Neural cell (in vitro differentiated cells): Measurements from ENCODE around the gene GBP5. TPM values are rescaled to one million over a fixed set of nuclear protein-coding genes. Genes with fewer than 3 reads are reported as not detected.

Source experiments
- H2AFZ ChIP-seq: fragments of 200-600, 300-800 bp; sonication (generic), shearing (Covaris generic); 2 replicates; pipeline ENCODE4 v1.6.0; 2014; ENCODE audit warnings: low read depth, mild to moderate bottlenecking, antibody characterized with exemption, low read length, moderate library complexity
- H3F3A ChIP-seq: fragments of 200-600 bp; shearing (Covaris generic); 2 replicates; pipeline ENCODE4 v1.6.1; 2016; ENCODE audit warnings: mild to moderate bottlenecking, moderate library complexity, mixed read lengths, antibody characterized with exemption, low read length; ENCODE audit not compliant: insufficient read depth, poor library complexity, severe bottlenecking
- H3K27ac ChIP-seq: fragments of 200-600, 300-800 bp; sonication (generic), shearing (Covaris generic); 2 replicates; pipeline ENCODE4 v1.5.1; 2014; ENCODE audit warnings: mild to moderate bottlenecking, low read length, moderate library complexity
- H3K27me3 ChIP-seq: fragments of 300-800, 200-600 bp; sonication (generic), shearing (Covaris generic); 2 replicates; pipeline ENCODE4 v1.6.0; 2014; ENCODE audit warnings: mild to moderate bottlenecking, low read depth, low read length, moderate library complexity; ENCODE audit not compliant: insufficient read depth
- H3K36me3 ChIP-seq: fragments of 300-800, 200-600 bp; sonication (generic), shearing (Covaris generic); 2 replicates; pipeline ENCODE4 v1.5.1; 2014; ENCODE audit warnings: mild to moderate bottlenecking, antibody characterized with exemption, low read length, moderate library complexity; ENCODE audit not compliant: insufficient read depth
- H3K4me2 ChIP-seq: fragments of 300-800, 200-600 bp; sonication (generic), shearing (Covaris generic); 2 replicates; pipeline ENCODE4 v1.6.0; 2014; ENCODE audit warnings: mild to moderate bottlenecking, low read length
- H3K4me3 ChIP-seq: fragments of 300-800, 200-600 bp; sonication (generic), shearing (Covaris generic); 2 replicates; pipeline ENCODE4 v1.5.1; 2014; ENCODE audit warnings: mild to moderate bottlenecking, low read length, moderate library complexity
- H3K79me2 ChIP-seq: fragments of 200-600 bp; shearing (Covaris generic); replicated peaks from 2 replicates; pipeline ENCODE4 v1.6.0; 2014; ENCODE audit warnings: mild to moderate bottlenecking, low read length, moderate library complexity; ENCODE audit not compliant: insufficient read depth
- H3K9ac ChIP-seq: fragments of 300-800, 200-600 bp; sonication (generic), shearing (Covaris generic); 2 replicates; pipeline ENCODE4 v1.6.1; 2016; ENCODE audit warnings: mild to moderate bottlenecking, low read length, mixed read lengths
- H3K9me2 ChIP-seq: fragments of 200-600 bp; shearing (Covaris generic); 2 replicates; pipeline ENCODE4 v1.6.1; 2016; ENCODE audit warnings: mild to moderate bottlenecking, low read length, mixed read lengths; ENCODE audit not compliant: insufficient read depth
- H3K9me3 ChIP-seq: fragments of 200-600, 300-800 bp; sonication (generic), shearing (Covaris generic); 2 replicates; pipeline ENCODE4 v1.6.1; 2016; ENCODE audit warnings: mild to moderate bottlenecking, mixed run types, low read length, moderate library complexity, mixed read lengths
- H4K20me1 ChIP-seq: fragments of 200-600 bp; shearing (Covaris generic); 2 replicates; pipeline ENCODE4 v1.6.1; 2016; ENCODE audit warnings: mild to moderate bottlenecking, mixed run types; ENCODE audit not compliant: insufficient read depth
- CTCF ChIP-seq: fragments of 450-650 bp; IDR thresholded peaks from 2 replicates; pipeline ENCODE4 v1.5.1; 2014; ENCODE audit warnings: antibody characterized with exemption, mild to moderate bottlenecking, moderate library complexity; ENCODE audit not compliant: poor library complexity, severe bottlenecking
- EP300 ChIP-seq: fragments of 450-650 bp; conservative IDR thresholded peaks from 2 replicates; pipeline ENCODE4 v1.6.1; 2014; ENCODE audit warnings: antibody characterized with exemption, mild to moderate bottlenecking, moderate library complexity; ENCODE audit not compliant: poor library complexity, severe bottlenecking
- EZH2 ChIP-seq: fragments of 200-600, 300-800 bp; shearing (Covaris generic), sonication (generic); IDR thresholded peaks from 2 replicates; pipeline ENCODE4 v1.6.1; 2014; ENCODE audit warnings: antibody characterized with exemption, low read length, borderline replicate concordance, mild to moderate bottlenecking; ENCODE audit not compliant: insufficient read depth, poor library complexity, severe bottlenecking
- MXI1 ChIP-seq: fragments of 450-650 bp; conservative IDR thresholded peaks from 2 replicates; pipeline ENCODE4 v1.6.1; 2014; ENCODE audit warnings: antibody characterized with exemption, mild to moderate bottlenecking; ENCODE audit not compliant: poor library complexity, severe bottlenecking
- POLR2AphosphoS5 ChIP-seq: IDR thresholded peaks from 2 replicates; pipeline ENCODE4 v1.6.1; 2012
- RAD21 ChIP-seq: fragments of 450-650 bp; conservative IDR thresholded peaks from 2 replicates; pipeline ENCODE4 v1.6.1; 2014; ENCODE audit warnings: antibody characterized with exemption, mild to moderate bottlenecking, moderate library complexity
- SMC3 ChIP-seq: fragments of 450-650 bp; conservative IDR thresholded peaks from 2 replicates; pipeline ENCODE4 v1.6.1; 2014; ENCODE audit warnings: antibody characterized with exemption, mild to moderate bottlenecking, moderate library complexity; ENCODE audit not compliant: poor library complexity
- TAF1 ChIP-seq: IDR thresholded peaks from 2 replicates; pipeline ENCODE4 v1.6.1; 2012; ENCODE audit warnings: low read depth
- polyA plus RNA-seq: library from polyadenylated mRNA; depleted of rRNA; stranded (reverse); fragments of >200 nt; gene quantifications from 2 replicates; pipeline ENCODE4 v1.2.3, GENCODE V29; 2014
- TF ChIP-seq, protein P1 (sequence below): IDR thresholded peaks from 2 replicates; pipeline ENCODE4 v1.6.1; 2012; ENCODE audit warnings: borderline replicate concordance

GBP5 gene
- polyA plus RNA-seq, 1 donor from 2014 or later, result not detected

- H2AFZ ChIP-seq, result no peak overlapping the region
- no peaks in the 10 kb centered on the region for H3K9me2 ChIP-seq
- H3K9ac ChIP-seq, result no peak overlapping the region
- H4K20me1 ChIP-seq, result no peaks in the 10 kb centered on the region
- no peaks in the 10 kb centered on the region for H3K79me2 ChIP-seq
- H3K4me3 ChIP-seq, result no peak overlapping the region
- H3K27me3 ChIP-seq, result no peaks in the 10 kb centered on the region
- no peaks in the 10 kb centered on the region for H3F3A ChIP-seq
- TF ChIP-seq CTCF (no peak), SMC3 (no peak), POLR2AphosphoS5 (no peak), RAD21 (no peak), MXI1 (no peak), TAF1 (no peak), EZH2 (no peak), EP300 (no peak)
- TF ChIP-seq, protein P1, sequence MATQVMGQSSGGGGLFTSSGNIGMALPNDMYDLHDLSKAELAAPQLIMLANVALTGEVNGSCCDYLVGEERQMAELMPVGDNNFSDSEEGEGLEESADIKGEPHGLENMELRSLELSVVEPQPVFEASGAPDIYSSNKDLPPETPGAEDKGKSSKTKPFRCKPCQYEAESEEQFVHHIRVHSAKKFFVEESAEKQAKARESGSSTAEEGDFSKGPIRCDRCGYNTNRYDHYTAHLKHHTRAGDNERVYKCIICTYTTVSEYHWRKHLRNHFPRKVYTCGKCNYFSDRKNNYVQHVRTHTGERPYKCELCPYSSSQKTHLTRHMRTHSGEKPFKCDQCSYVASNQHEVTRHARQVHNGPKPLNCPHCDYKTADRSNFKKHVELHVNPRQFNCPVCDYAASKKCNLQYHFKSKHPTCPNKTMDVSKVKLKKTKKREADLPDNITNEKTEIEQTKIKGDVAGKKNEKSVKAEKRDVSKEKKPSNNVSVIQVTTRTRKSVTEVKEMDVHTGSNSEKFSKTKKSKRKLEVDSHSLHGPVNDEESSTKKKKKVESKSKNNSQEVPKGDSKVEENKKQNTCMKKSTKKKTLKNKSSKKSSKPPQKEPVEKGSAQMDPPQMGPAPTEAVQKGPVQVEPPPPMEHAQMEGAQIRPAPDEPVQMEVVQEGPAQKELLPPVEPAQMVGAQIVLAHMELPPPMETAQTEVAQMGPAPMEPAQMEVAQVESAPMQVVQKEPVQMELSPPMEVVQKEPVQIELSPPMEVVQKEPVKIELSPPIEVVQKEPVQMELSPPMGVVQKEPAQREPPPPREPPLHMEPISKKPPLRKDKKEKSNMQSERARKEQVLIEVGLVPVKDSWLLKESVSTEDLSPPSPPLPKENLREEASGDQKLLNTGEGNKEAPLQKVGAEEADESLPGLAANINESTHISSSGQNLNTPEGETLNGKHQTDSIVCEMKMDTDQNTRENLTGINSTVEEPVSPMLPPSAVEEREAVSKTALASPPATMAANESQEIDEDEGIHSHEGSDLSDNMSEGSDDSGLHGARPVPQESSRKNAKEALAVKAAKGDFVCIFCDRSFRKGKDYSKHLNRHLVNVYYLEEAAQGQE, result no peak
- H3K27ac ChIP-seq, result no peak overlapping the region
- no peaks in the 10 kb centered on the region for H3K9me3 ChIP-seq
- no peaks in the 10 kb centered on the region for H3K36me3 ChIP-seq
- no peak overlapping the region for H3K4me2 ChIP-seq
Measured at GRCh38 chr1:89260566-89261255, 11.9 kb downstream of the GBP5 start.

- no peak overlapping the region for H2AFZ ChIP-seq
- H3K9me2 ChIP-seq, result no peaks in the 10 kb centered on the region
- no peak overlapping the region for H3K27ac ChIP-seq
- no peak overlapping the region for H3K9ac ChIP-seq
- no peak overlapping the region for H3K4me3 ChIP-seq
- no peaks in the 10 kb centered on the region for H4K20me1 ChIP-seq
- H3K36me3 ChIP-seq, result no peaks in the 10 kb centered on the region
- no peak for TF ChIP-seq CTCF
- TF ChIP-seq RAD21, result no peak
- no peak for TF ChIP-seq POLR2AphosphoS5
- no peak for TF ChIP-seq TAF1
- TF ChIP-seq EP300, result no peak
- no peaks in the 10 kb centered on the region for H3F3A ChIP-seq
- no peaks in the 10 kb centered on the region for H3K9me3 ChIP-seq
- H3K4me2 ChIP-seq, result no peak overlapping the region
- H3K27me3 ChIP-seq, result no peaks in the 10 kb centered on the region
- no peaks in the 10 kb centered on the region for H3K79me2 ChIP-seq
Measured at GRCh38 chr1:89260042-89260441, 12.6 kb downstream of the GBP5 start.
